A549 (cell line): ENCODE data around the gene MSI2.

Experiments used
- EP300 ChIP-seq, 2 experiments: fragments of >200 bp; sonication (Bioruptor Twin); formaldehyde crosslinking; IDR thresholded peaks; 2 replicates in 1 of 2; 3 replicates in 1 of 2; pipeline ENCODE4 v1.6.1; 2016 to 2017
- NFE2L2 ChIP-seq: fragments of 150-350 bp; conservative IDR thresholded peaks from 2 replicates; pipeline ENCODE4 v1.6.1; 2014; ENCODE audit warnings: low read length
- RAD21 ChIP-seq, 2 experiments: fragments of >200 bp in 1 of 2; sonication (Bioruptor Twin) in 1 of 2; formaldehyde crosslinking in 1 of 2; IDR thresholded peaks in 1 of 2; conservative IDR thresholded peaks in 1 of 2; 2 replicates in 1 of 2; 3 replicates in 1 of 2; pipeline ENCODE4 v1.6.1; 2012 to 2018; ENCODE audit warnings: inconsistent platforms in 1 of 2
- TFCP2L1 ChIP-seq: fragments of 250-450 bp; sonication (Bioruptor Pico); IDR thresholded peaks from 2 replicates; pipeline ENCODE4 v1.5.0; 2021; ENCODE audit warnings: mild to moderate bottlenecking
- TF ChIP-seq, protein P1 (sequence below): fragments of >200 bp; sonication (Bioruptor Twin); formaldehyde crosslinking; IDR thresholded peaks from 3 replicates; pipeline ENCODE4 v1.5.1; 2016
- TF ChIP-seq, protein P2 (sequence below): fragments of 200-600 bp; sonication (generic); IDR thresholded peaks from 2 replicates; pipeline ENCODE4 v1.6.1; 2016; ENCODE audit warnings: antibody characterized with exemption, mild to moderate bottlenecking, moderate library complexity

- TF ChIP-seq, protein P1, sequence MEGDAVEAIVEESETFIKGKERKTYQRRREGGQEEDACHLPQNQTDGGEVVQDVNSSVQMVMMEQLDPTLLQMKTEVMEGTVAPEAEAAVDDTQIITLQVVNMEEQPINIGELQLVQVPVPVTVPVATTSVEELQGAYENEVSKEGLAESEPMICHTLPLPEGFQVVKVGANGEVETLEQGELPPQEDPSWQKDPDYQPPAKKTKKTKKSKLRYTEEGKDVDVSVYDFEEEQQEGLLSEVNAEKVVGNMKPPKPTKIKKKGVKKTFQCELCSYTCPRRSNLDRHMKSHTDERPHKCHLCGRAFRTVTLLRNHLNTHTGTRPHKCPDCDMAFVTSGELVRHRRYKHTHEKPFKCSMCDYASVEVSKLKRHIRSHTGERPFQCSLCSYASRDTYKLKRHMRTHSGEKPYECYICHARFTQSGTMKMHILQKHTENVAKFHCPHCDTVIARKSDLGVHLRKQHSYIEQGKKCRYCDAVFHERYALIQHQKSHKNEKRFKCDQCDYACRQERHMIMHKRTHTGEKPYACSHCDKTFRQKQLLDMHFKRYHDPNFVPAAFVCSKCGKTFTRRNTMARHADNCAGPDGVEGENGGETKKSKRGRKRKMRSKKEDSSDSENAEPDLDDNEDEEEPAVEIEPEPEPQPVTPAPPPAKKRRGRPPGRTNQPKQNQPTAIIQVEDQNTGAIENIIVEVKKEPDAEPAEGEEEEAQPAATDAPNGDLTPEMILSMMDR, result no peak
- TF ChIP-seq, protein P2, sequence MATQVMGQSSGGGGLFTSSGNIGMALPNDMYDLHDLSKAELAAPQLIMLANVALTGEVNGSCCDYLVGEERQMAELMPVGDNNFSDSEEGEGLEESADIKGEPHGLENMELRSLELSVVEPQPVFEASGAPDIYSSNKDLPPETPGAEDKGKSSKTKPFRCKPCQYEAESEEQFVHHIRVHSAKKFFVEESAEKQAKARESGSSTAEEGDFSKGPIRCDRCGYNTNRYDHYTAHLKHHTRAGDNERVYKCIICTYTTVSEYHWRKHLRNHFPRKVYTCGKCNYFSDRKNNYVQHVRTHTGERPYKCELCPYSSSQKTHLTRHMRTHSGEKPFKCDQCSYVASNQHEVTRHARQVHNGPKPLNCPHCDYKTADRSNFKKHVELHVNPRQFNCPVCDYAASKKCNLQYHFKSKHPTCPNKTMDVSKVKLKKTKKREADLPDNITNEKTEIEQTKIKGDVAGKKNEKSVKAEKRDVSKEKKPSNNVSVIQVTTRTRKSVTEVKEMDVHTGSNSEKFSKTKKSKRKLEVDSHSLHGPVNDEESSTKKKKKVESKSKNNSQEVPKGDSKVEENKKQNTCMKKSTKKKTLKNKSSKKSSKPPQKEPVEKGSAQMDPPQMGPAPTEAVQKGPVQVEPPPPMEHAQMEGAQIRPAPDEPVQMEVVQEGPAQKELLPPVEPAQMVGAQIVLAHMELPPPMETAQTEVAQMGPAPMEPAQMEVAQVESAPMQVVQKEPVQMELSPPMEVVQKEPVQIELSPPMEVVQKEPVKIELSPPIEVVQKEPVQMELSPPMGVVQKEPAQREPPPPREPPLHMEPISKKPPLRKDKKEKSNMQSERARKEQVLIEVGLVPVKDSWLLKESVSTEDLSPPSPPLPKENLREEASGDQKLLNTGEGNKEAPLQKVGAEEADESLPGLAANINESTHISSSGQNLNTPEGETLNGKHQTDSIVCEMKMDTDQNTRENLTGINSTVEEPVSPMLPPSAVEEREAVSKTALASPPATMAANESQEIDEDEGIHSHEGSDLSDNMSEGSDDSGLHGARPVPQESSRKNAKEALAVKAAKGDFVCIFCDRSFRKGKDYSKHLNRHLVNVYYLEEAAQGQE, result no peak
- no peak for TF ChIP-seq TFCP2L1 (CRISPR knock-in tag)
- TF ChIP-seq EP300 (IDR thresholded peaks at IDR 0.05), result no peak
- no peak for TF ChIP-seq RAD21 (conservative IDR thresholded peaks at IDR 0.05 in 1 of 2, IDR thresholded peaks at IDR 0.05 in 1 of 2)
- no peak for TF ChIP-seq NFE2L2
Measured at GRCh38 chr17:57607553-57608120, 351.3 kb downstream of the MSI2 start.
